ENCODE results near the gene FGF10.

FGF10 gene

DNA sequence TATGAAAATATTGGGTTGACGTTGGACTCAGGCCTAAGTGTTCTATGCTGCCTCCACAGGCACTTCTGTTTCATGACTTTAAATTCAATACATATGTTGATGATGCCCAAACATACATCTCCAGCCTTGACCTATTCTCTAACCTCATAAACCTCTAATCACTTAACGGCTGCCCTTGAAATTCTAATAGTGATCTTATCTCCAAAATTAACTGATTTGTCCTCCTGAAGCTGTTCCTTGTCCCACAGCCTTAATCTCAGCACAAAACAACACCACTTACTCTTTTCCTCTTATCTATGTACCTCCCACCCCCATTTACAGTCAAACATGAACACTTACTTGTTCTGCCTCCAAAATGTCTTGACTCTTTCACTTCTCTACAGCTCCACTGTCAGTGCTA lies 43.3 kb downstream of the FGF10 start:
- DNase-seq = no peak

- no peak for DNase-seq
Measured at GRCh38 chr5:44336708-44337107, 52.5 kb downstream of the FGF10 start.

DNA sequence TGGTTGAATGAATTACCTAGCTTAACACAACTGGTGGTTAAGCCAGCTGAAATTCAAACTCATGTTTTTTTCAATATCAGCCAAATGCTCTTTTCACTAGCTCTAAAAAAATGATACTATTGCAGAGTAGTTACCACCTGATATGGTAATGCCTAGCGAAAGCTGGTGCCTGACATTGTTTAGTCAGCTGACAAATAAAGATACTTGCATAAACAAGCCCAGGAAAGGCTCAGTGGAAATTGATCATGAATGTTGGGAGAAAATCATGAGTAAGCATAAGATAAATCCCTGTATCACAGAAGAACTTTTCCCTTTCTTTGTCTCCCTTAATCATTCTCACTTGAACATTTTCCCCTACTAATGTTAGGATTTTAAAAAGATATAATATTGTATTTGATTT lies 54.6 kb downstream of the FGF10 start:
- no peak for DNase-seq

DNA sequence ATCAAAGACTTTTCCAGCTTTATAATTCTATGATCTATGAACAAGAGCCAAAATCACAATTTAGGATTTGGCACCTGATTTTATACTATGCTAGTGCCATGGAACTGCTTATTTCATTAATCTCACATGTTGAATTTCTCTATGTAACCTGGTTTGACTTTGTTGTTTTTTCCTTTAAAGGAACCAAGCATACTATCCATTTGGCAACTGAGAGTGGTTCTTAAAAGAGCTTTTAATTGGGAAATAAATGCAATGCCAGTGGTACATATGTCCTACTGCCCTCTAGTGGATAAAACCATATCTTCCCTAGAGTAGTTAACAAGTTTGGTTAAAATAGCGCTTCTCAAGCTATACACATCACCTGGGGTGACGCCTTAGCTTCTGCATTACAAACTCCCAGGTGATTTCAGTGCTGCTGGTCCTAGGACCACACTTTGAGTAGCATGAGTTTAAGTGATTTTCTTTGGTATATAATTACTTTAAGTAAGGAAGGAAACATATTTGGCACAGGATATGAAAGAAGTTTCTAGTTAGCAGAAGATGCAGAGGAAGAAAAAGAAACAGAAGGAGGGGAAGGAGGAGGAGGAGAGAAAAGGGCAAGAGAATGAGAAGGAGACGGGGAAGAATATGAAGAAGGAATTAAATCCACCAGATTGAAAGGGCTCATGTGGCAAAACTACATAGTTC lies 56.8 kb downstream of the FGF10 start:
- peak; percentile 48 for DNase-seq

GRCh38 chr5:44331471-44332050 lies 57.7 kb downstream of the FGF10 start:
- no peak for DNase-seq

DNA sequence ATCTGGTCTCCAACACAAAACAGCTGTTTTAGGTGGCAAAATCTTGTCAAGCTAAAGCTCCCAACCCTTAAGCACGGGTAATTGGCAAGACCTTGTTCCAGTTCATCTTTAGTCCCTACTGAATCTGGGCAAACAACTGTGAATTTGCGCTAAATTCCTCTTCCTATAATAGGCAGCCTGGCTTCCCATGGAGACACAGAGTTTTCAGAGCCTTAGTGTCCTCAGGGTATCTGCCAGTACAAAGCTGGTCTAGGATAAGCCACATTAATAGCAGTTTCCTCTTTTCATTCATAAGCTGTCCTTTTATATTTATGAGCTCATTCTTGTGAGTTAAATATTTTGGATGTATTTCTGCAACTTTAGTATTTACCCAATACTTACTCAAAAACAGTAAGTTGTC lies 59.5 kb downstream of the FGF10 start:
- no peak for DNase-seq

- no peak for DNase-seq
Measured at GRCh38 chr5:44321144-44321725, 68.0 kb downstream of the FGF10 start.

DNA sequence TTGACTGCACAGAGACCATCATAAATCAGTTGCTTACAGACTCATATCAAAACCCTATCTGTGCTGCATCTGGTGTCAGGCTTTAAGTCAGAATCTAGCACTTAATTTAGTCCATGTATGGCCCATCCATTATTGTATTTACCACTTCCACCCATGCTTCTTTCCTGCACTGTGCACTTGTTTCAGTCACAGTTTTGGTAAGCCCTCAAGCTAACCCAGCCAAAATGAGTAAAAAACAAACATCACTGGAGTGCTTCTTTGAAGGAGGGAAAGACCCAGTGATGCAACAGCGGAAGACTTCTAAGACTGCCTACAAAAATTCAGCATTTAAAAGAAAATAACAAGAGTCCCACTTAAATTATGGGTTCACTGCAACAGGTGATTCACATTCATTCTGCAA lies 69.0 kb downstream of the FGF10 start:
- DNase-seq = no peak

GRCh38 chr5:44318883-44319282 lies 70.3 kb downstream of the FGF10 start:
- no peak for DNase-seq

- DNase-seq = no peak
Measured at GRCh38 chr5:44312374-44312773, 76.8 kb downstream of the FGF10 start.

GRCh38 chr5:44300551-44300950 lies 88.7 kb downstream of the FGF10 start:
- DNase-seq = no peak

- no peak for DNase-seq
Measured at GRCh38 chr5:44299394-44299793, 89.8 kb downstream of the FGF10 start.

DNA sequence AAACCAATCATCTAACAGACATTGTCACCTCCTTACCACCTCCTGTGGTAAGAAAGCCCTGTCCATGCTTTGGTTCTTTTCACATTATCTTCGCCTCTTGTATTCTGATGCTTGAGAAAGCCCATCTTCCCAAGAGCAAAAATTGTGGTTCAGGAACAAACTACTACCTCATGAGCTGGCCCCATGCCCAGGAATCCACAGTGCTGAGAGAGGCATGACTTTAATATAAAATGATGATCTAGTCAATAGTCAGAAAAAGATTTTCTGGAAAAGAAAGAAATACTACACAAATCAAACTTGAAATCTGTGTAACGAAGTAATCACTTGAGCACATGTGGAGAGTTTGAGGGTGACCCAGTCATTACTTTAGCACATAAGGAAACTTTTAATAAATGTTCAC lies 94.7 kb downstream of the FGF10 start:
- no peak for DNase-seq

- DNase-seq = no peak
Measured at GRCh38 chr5:44292736-44293135, 96.5 kb downstream of the FGF10 start.

DNA sequence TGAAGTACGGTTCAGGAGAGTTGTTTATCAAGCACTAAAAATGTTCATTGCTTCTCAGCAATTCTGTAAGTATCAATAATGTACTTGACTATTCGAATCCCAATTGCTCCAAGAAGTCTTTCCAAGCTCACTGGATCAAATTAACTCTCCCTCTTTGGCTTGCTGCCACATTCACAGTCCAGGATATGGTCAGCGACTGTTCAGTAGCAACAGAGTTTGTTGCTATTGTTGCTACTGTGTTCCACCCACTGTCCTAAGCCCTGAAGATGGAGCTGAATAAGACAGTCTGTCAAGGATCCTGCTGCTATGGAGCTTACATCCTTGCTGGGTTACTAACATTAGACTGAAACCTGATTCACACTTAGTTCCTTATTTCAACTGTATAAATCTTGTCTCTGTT lies 110.8 kb downstream of the FGF10 start:
- DNase-seq = no peak

- DNase-seq = no peak
Measured at GRCh38 chr5:44275908-44276307, 113.3 kb downstream of the FGF10 start.

GRCh38 chr5:44275329-44275728 lies 113.9 kb downstream of the FGF10 start:
- DNase-seq = no peak

DNA sequence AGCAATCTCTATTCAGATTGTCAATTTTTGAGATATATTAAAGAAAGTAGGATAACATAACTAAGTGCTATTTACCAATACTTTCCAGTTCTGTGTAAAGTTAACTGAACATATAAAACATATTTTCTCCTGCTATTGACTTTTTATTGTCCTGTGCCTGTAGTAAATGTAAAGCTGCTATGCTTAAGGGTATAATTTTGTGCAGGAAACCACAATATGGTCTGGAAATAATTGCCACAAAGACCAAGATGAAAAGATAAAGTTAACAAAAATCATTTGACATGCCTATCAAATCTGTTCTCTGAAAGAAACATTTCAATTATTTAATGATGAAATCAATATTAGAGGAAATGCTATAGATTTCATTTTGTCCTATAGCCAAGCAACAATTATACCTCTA lies 121.3 kb downstream of the FGF10 start:
- no peak for DNase-seq

- no peak for DNase-seq
Measured at GRCh38 chr5:44266882-44267576, 122.2 kb downstream of the FGF10 start.

DNA sequence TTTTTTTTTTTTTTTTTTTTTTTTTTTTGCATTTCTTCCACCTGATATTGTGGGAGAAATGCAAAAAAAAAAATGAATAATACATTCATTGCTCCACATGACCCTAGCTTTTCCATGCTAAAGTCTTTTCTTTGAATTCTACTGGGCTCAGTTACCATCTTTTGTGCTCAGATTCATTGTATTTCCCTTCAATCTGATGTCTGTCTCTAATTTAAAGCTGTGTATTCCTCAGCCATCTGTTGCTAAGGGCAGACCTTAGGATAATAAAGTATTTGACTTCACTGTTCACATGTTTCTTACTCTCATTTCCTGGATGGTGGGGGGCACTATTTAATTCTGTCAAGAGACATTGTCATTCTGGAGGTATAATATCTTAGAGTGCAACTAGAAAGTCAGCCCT lies 123.5 kb downstream of the FGF10 start:
- no peak for DNase-seq

DNA sequence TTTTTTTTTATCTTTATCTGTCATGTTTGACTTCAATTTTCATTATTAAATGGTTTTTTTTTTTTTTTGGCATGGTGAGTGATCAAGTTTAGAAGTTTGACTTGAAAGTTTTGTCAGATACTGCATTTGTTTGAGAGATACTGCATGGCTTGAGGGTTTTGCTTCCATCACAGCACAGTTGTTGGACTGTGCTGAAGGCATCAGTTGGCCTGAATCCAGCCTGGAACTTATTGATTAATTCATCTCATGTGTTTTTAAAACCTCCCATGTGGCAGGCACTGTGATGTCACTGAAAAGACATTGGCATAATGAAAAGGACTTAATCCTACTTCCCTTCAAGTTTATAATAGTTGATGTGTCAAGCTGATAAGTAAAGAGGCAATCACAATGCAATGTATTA lies 128.4 kb downstream of the FGF10 start:
- no peak for DNase-seq

GRCh38 chr5:44257653-44258365 lies 131.4 kb downstream of the FGF10 start:
- DNase-seq = no peak

- no peak for DNase-seq
Measured at GRCh38 chr5:44257221-44257620, 132.0 kb downstream of the FGF10 start.

Measured in hematopoietic multipotent progenitor cell treated with erythropoietin and hydrocortisone succinate and interleukin-3 and kit ligand, for 8 days (in vitro differentiated cells).